ENCODE results near the gene TNFSF13.

Gene TNFSF13

GRCh38 chr17:7552621-7553051 lies 5.9 kb upstream of the TNFSF13 start:
- DNase-seq (ENCODE audit: low read depth): no peak

DNA sequence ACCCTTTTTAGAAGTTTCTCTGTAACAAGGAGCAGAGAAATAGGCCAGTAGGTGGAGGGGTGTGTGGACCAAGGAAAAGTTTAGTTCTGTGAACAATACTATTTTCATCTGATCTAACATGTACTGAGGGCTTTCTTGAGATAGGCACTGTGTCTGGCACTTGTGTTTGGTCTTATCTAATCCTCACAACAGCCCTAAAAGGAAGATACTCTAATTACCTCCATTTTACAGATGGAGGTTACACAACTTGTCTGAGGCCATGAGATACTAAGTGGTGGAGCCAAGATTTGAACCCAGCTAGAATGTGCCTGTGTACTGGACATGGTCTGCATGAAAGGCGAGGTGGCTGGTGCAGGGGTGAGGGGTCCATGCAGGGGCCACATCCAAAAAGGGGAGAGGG lies 5.2 kb upstream of the TNFSF13 start:
- DNase-seq (ENCODE audit: low read depth): no peak

GRCh38 chr17:7555320-7555948 lies 3.1 kb upstream of the TNFSF13 start:
- no peak for DNase-seq (ENCODE audit: low read depth)

GRCh38 chr17:7556627-7557026 lies 1.9 kb upstream of the TNFSF13 start:
- DNase-seq (ENCODE audit: low read depth): no peak

DNA sequence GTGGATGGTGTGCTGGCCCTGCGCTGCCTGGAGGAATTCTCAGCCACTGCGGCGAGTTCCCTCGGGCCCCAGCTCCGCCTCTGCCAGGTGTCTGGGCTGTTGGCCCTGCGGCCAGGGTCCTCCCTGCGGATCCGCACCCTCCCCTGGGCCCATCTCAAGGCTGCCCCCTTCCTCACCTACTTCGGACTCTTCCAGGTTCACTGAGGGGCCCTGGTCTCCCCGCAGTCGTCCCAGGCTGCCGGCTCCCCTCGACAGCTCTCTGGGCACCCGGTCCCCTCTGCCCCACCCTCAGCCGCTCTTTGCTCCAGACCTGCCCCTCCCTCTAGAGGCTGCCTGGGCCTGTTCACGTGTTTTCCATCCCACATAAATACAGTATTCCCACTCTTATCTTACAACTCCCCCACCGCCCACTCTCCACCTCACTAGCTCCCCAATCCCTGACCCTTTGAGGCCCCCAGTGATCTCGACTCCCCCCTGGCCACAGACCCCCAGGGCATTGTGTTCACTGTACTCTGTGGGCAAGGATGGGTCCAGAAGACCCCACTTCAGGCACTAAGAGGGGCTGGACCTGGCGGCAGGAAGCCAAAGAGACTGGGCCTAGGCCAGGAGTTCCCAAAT lies 1.3 kb upstream of the TNFSF13 start:
- DNase-seq (ENCODE audit: low read depth): no peak

DNA sequence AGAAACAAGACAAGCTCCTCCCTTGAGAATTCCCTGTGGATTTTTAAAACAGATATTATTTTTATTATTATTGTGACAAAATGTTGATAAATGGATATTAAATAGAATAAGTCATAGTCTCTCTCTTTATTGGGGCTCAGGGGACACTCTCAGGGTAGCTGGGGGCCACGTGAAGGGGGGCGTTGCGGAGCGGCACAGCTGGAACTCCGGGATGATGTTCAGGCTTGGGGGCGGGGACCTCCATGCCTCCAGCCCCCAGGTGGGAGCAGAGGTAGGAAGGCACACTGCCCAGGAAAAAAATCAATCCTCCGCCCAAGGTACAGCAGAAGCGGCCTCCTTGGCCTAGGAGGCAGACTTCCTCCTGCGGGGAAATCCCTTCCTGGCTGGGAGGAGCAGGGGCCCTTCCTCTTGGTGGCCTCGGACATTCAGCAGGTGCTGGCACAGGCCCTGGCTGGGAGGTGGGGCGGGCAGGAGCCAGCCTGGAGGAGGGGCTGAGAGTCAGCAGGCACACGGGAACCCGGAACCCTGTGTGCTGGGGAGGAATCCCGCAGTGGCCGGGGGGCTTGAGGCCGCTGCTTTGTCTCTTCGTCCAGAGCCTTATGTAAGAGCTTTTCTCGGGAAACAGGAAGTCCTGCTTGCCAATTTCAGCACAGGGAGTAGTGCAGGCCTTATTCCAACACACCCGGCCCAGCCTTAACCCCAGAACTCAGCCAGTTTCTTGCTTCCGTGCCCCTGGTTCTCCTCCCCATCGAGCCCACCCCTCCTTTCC lies 591 bp upstream of the TNFSF13 start:
- DNase-seq (ENCODE audit: low read depth): no peak

GRCh38 chr17:7559320-7560171 lies 996 bp downstream of the TNFSF13 start:
- no peak for DNase-seq (ENCODE audit: low read depth)

DNA sequence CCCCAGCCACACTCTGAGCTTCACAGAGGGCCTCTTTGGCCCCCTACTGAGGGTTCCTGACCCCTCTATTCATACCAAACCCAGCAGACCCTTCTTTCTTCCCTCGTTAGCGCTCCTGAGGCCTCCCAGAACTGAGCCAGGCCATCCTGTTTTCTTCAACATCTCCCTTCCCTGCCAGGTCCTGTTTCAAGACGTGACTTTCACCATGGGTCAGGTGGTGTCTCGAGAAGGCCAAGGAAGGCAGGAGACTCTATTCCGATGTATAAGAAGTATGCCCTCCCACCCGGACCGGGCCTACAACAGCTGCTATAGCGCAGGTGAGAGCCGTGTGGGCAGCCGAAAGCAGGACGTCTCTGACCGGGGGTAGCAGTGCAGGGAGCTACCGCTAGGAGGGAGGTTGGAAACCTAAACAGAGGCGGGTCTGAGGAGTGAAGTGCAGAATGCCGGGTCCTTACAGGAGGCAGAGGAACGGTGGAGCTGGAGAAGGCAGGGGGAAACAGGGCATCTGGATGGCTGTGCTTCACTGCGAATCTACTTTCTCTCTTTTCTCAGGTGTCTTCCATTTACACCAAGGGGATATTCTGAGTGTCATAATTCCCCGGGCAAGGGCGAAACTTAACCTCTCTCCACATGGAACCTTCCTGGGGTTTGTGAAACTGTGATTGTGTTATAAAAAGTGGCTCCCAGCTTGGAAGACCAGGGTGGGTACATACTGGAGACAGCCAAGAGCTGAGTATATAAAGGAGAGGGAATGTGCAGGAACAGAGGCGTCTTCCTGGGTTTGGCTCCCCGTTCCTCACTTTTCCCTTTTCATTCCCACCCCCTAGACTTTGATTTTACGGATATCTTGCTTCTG lies 1.9 kb downstream of the TNFSF13 start:
- no peak for DNase-seq (ENCODE audit: low read depth)

DNA sequence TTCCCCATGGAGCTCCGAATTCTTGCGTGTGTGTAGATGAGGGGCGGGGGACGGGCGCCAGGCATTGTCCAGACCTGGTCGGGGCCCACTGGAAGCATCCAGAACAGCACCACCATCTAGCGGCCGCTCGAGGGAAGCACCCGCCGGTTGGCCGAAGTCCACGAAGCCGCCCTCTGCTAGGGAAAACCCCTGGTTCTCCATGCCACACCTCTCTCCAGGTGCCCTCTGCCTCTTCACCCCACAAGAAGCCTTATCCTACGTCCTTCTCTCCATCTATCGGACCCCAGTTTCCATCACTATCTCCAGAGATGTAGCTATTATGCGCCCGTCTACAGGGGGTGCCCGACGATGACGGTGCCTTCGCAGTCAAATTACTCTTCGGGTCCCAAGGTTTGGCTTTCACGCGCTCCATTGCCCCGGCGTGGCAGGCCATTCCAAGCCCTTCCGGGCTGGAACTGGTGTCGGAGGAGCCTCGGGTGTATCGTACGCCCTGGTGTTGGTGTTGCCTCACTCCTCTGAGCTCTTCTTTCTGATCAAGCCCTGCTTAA lies 2.6 kb downstream of the TNFSF13 start:
- DNase-seq (ENCODE audit: low read depth): peak; percentile 69

- peak; percentile 90 for DNase-seq (ENCODE audit: low read depth)
Observed at GRCh38 chr17:7561589-7562207, 3.1 kb downstream of the TNFSF13 start, which contains the start of gene SENP3. SENP3 (plus strand) TSS chr17:7561919; CDS start chr17:7563077, 1,158 bp downstream.

DNA sequence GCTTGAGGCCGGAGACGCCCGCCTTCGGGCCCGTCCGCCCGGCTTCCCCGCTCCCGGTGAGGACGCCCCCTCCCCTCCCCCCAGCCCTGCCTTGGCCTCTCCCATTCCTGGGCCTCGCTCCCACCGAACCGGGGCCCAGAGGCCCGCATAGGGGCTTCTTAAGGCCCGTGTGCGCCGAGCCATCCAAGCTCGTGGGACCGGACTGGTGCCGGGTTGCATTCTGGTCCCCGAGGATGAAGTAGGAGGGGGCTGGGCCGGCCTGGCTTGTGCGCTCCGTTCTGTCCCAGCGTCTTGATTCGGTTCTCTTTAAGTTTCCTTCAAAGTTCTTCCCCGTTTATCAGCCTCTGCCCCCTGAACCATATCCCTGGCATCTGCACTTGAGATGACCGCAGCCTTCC lies 3.7 kb downstream of the TNFSF13 start:
- no peak for DNase-seq (ENCODE audit: low read depth)

- DNase-seq (ENCODE audit: low read depth): no peak
Observed at GRCh38 chr17:7563115-7563869, 4.7 kb downstream of the TNFSF13 start.

GRCh38 chr17:7569571-7569970 lies 11.0 kb downstream of the TNFSF13 start:
- DNase-seq (ENCODE audit: low read depth): no peak

GRCh38 chr17:7570351-7570750 lies 11.8 kb downstream of the TNFSF13 start:
- DNase-seq (ENCODE audit: low read depth): no peak

DNA sequence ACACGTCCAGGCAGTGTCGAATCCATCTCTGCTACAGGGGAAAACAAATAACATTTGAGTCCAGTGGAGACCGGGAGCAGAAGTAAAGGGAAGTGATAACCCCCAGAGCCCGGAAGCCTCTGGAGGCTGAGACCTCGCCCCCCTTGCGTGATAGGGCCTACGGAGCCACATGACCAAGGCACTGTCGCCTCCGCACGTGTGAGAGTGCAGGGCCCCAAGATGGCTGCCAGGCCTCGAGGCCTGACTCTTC lies 13.7 kb downstream of the TNFSF13 start:
- DNase-seq (ENCODE audit: low read depth): no peak

DNA sequence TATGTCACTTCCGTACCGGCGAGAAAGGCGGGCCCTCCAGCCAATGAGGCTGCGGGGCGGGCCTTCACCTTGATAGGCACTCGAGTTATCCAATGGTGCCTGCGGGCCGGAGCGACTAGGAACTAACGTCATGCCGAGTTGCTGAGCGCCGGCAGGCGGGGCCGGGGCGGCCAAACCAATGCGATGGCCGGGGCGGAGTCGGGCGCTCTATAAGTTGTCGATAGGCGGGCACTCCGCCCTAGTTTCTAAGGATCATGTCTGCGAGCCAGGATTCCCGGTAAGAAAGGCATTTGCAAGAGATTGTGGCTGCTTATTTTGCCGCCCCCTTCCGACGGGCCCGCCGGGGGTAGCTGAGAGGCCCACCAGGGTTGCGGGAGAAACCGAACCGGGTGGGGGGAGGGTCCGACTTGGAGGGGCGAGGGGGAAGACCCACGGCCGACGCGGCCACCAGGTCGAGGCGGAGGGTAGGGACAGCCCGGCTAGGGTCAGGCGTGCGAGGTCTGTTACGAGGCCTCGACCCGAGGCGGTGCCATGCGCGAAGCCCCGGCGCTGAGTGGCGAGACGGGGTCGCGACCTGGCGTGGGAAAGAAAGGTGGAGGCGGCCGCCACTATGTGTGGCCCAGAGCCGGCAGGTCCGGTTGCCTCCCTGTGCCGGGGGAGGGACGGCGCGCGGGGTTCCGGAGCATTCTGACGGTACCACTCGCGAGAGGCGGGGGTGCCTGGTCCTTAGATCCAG lies 14.2 kb downstream of the TNFSF13 start:
- DNase-seq (ENCODE audit: low read depth): peak; percentile 100

DNA sequence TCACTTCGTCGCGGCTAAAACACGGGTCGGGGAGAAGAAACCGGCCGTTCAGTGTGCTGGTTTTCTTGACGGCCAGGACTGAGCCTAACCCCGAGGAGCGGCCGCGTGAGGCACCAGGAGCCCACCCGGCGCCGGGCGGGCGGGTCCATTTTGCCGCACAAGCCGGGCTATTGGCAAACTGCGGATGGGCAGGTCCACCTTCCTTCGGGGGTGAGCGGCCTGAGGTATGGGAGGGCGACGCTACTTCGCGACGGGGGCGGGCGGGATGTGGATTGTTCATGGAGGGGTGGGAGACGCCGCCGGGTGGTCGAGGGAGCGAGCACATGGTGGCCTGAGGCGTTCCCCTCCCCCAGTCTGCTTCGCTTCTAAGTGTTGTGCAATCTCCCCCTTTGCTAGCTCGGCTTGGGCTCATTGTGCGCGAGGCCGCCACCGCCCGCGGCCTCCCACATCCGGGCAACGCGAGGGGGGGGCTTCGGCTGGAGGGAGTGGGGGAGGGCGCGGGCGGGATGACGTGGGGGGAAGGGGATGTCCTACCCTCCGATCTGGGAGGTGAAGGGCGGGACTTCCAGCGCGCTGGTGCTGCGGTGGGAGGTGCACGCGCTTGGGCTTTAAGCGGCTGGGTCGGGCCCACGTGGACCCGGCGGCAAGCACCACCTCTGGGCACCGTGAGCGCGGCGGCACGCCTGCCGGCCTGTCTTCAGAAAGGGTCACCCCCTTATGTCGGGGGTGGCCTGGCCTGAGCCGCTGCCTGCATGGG lies 15.0 kb downstream of the TNFSF13 start:
- peak; percentile 84 for DNase-seq (ENCODE audit: low read depth)

DNA sequence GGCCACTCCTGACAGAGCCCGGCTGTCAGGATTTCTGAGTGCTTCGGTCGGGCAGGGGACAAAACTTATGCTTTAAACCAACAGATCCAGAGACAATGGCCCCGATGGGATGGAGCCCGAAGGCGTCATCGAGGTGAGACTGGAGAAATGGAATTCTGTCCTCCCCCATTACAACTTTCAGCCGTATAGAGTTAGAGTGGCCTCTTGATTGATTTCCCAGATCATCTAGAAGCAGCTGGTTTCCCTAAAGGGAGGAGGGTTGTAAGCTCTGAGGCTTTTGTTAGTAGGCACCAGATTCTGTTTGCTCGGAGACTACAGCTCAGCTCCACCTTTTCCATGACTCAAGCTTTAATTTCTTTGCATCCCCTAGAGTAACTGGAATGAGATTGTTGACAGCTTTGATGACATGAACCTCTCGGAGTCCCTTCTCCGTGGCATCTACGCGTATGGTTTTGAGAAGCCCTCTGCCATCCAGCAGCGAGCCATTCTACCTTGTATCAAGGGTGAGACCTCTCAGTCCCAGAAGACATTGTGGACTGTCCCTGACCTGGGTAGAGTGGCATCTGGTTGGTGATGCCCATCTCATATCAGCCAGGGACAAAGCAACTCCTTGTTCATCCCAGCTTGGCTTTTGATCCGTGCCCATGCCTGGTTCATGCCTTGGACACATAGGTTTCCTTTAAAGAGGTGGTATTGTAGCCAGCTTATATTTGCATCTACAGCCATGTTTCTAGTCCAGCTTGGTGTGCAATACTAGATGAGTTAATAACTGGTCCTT lies 15.8 kb downstream of the TNFSF13 start:
- no peak for DNase-seq (ENCODE audit: low read depth)

Data from stimulated activated CD8-positive, alpha-beta memory T cell treated with anti-CD3 and anti-CD28 coated beads, Interleukin-12 subunit alpha, Interleukin-12 subunit beta, amount 100 ng/mL, for 4 hours (primary cell).